ENCODE data around the gene ADAMTSL1. TPM values are rescaled to one million over a fixed set of nuclear protein-coding genes. Genes with fewer than 3 reads are reported as not detected.
A peak's percentile ranks its signal among the peaks of the same experiment; 100 is the strongest.

Gene ADAMTSL1
- total RNA-seq, 4 donors from 2014 or later, result 21.3 to 138 (median 125) TPM

GRCh38 chr9:18703151-18703900 lies 229.4 kb downstream of the ADAMTSL1 start:
- no peak for TF ChIP-seq POLR2AphosphoS5 (IDR thresholded peaks at IDR 0.05)
- TF ChIP-seq CTCF (IDR thresholded peaks at IDR 0.05), result no peak
- TF ChIP-seq EP300 (IDR thresholded peaks at IDR 0.05), result no peak
- TF ChIP-seq POLR2A (IDR thresholded peaks at IDR 0.05), result no peak
- WGBS, 2 donors (ENCODE audit: low coverage in 1 of 2), result 37 to 47% methylated on average over 5 of the region's 5 CpGs
- ATAC-seq, result no peak
- peak overlapping the region in 3 of 4 donors; percentile 3 to 65 (median 32) for H3K27ac ChIP-seq
- no peaks in the 10 kb centered on the region for H3K9me3 ChIP-seq
- no peak overlapping the region for H3K4me3 ChIP-seq
- no peaks in the 10 kb centered on the region for H3K27me3 ChIP-seq
- H3K4me1 ChIP-seq, result peaks cover 0 to 77% (median 12%) of the 10 kb centered on the region in 3 donors
- peaks cover 0 to 11% of the 10 kb centered on the region in 2 donors for H3K36me3 ChIP-seq

- H3K27me3 ChIP-seq, result no peaks in the 10 kb centered on the region
- peaks cover 0 to 11% of the 10 kb centered on the region in 2 donors for H3K36me3 ChIP-seq
- 67 to 81% methylated on average over 4 of the region's 4 CpGs for WGBS, 2 donors (ENCODE audit: low coverage in 1 of 2)
- no peak overlapping the region for H3K27ac ChIP-seq
- H3K4me3 ChIP-seq, result no peak overlapping the region
- peaks cover 0 to 78% (median 13%) of the 10 kb centered on the region in 3 donors for H3K4me1 ChIP-seq
- no peak for TF ChIP-seq EP300 (IDR thresholded peaks at IDR 0.05)
- no peak for TF ChIP-seq POLR2A (IDR thresholded peaks at IDR 0.05)
- no peak for TF ChIP-seq CTCF (IDR thresholded peaks at IDR 0.05)
- TF ChIP-seq POLR2AphosphoS5 (IDR thresholded peaks at IDR 0.05), result no peak
- no peaks in the 10 kb centered on the region for H3K9me3 ChIP-seq
- no peak for ATAC-seq
These were observed 230.0 kb downstream of the ADAMTSL1 start for GRCh38 chr9:18703901-18704379.

- Histone ChIP-seq H3K4me1 (peaks cover 0 to 64% (median 13%) of the 10 kb centered on the region in 3 donors), H3K4me3 (no peak overlapping the region), H3K36me3 (peaks cover 0 to 11% of the 10 kb centered on the region in 2 donors), H3K9me3 (no peaks in the 10 kb centered on the region), H3K27ac (peak overlapping the region in 1 of 4 donors; percentile 37), H3K27me3 (no peaks in the 10 kb centered on the region)
- 33 to 45% methylated on average over 3 to 4 of the region's 4 CpGs for WGBS, 2 donors (ENCODE audit: low coverage in 1 of 2)
- ATAC-seq, result no peak
- TF ChIP-seq POLR2A (IDR thresholded peaks at IDR 0.05) (no peak), CTCF (IDR thresholded peaks at IDR 0.05) (no peak), EP300 (IDR thresholded peaks at IDR 0.05) (no peak), POLR2AphosphoS5 (IDR thresholded peaks at IDR 0.05) (no peak)
These were observed 231.9 kb downstream of the ADAMTSL1 start for GRCh38 chr9:18705796-18706392.

DNA sequence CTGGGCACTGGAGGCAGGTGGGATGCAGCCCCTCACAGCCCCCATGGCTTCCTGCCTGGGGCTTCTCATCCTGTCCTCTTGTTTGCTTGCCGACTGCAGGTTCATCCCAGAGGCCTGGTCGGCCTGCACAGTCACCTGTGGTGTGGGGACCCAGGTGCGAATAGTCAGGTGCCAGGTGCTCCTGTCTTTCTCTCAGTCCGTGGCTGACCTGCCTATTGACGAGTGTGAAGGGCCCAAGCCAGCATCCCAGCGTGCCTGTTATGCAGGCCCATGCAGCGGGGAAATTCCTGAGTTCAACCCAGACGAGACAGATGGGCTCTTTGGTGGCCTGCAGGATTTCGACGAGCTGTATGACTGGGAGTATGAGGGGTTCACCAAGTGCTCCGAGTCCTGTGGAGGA lies 232.7 kb downstream of the ADAMTSL1 start:
- Histone ChIP-seq H3K27ac (no peak overlapping the region), H3K4me3 (no peak overlapping the region), H3K4me1 (peaks cover 0 to 64% (median 13%) of the 10 kb centered on the region in 3 donors), H3K36me3 (peaks cover 0 to 11% of the 10 kb centered on the region in 2 donors), H3K9me3 (no peaks in the 10 kb centered on the region), H3K27me3 (no peaks in the 10 kb centered on the region)
- TF ChIP-seq POLR2AphosphoS5 (IDR thresholded peaks at IDR 0.05), result no peak
- TF ChIP-seq EP300 (IDR thresholded peaks at IDR 0.05), result no peak
- no peak for TF ChIP-seq CTCF (IDR thresholded peaks at IDR 0.05)
- no peak for TF ChIP-seq POLR2A (IDR thresholded peaks at IDR 0.05)
- no CpG with 5 or more reads among the region's 11 CpGs for WGBS, 2 donors (ENCODE audit: low coverage in 1 of 2)
- ATAC-seq, result no peak
